ENCODE data around the gene CCR6.
"Not testable (repeated sequence)": the region's sequence is repeated elsewhere in the genome, so short reads cannot be mapped to it uniquely, and the experiment has no call there.

Gene CCR6

DNA sequence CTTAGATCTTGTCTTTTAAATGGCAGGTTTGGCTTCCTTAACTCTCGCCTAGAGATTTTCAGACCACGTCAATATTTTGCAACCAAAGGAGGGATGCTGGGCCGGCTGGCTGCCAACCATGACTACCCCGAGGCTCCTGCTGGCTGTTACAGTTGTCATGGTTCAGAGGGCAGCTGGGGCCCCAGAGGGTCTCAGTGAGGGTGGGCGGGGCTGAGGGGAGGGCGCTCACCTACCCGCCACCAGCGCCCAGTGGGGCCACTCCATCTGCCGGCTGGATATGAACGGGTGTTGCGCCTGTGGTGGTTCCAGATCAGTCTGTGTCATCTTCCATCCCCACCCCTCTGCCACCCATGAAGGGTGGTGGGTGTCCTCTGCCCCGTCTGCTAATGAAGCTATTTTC lies 22.6 kb downstream of the CCR6 start:
- no peak for DNase-seq (ENCODE audit: low spot score)

DNA sequence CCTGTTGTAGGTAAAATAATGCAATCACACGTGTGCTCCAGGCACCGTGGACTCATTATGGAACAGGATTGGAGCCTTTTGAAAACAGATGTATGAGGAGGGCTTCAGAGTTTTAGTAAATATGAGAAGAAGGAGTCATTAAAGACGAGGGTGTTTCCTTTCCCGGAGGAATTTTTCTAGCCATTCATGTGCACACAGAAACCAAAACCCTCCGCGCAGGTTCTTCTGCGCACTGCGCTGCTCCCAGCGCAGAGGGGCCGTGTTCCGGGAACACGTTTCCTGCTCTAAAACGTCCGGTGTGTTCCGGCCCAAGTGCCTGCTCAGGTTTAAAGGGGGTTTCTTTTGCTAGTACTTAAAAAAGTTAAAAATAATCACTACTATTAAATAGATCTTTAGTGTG lies 23.2 kb downstream of the CCR6 start:
- no peak for DNase-seq (ENCODE audit: low spot score)

- DNase-seq (ENCODE audit: low spot score), result no peak
Measured at GRCh38 chr6:167146977-167147376, 24.1 kb downstream of the CCR6 start.

DNA sequence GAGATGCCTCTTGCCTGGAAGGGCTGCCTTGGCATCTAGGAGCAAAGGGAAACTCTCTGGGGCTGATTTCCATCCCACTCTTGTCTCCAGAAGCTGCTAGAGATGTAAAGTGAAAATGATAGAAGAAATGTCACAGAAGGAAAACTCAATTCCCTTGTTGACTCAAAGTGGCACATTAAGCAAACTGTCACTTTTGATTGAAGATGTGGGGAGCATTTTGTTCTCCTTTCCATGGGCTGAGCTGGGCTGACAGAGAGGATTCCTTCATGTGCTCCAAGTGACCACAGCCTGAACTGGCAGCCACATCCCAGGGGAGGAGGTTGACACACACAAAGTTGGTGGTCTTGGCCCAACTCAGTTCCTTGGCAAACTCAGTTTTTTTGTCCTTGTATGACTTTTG lies 25.1 kb downstream of the CCR6 start:
- DNase-seq (ENCODE audit: low spot score), result no peak

- no peak for DNase-seq (ENCODE audit: low spot score)
Measured at GRCh38 chr6:167148997-167149396, 26.1 kb downstream of the CCR6 start.

- DNase-seq (ENCODE audit: low spot score), result no peak
Measured at GRCh38 chr6:167150941-167151549, 28.1 kb downstream of the CCR6 start.

DNA sequence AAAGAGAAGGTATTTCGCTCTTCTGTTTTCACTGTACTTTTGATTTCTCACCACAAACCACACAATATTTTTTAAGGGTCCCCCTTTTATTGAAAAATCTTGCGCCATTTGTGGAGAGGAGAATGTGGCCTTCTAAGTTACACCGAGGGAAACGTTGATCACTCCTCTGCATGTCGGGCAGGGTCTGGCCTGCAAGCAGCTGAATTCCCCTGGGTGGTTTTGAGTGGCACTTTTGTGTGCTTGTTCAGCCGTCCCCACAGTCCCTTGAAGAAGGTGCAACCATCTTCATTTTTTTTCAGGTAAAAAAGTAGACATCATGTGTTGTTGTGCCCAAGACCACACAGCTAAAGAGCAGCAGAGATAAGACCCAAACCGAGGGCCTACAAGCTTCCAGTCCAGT lies 28.8 kb downstream of the CCR6 start:
- no peak for DNase-seq (ENCODE audit: low spot score)

DNA sequence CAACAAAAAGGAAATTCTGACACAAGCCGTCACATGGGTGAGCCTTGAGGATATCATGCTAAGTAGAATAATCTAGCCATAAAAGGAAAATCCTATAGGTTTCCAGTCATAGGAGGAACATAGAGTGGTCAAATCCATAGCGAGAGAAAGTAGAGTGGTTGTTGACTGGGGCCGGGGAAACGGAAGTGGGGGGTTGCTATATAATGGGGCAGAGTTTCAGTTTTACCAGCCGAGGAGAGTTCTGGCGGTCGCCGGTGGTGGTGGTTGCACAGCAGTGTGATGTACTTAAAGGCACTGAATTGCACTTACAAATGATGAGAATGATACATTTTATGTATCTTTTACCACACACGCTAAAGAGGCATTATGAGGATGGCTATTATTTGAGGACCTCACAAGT lies 30.0 kb downstream of the CCR6 start:
- no peak for DNase-seq (ENCODE audit: low spot score)

- DNase-seq (ENCODE audit: low spot score), result no peak
Measured at GRCh38 chr6:167153521-167153959, 30.6 kb downstream of the CCR6 start.

GRCh38 chr6:167154291-167154690 lies 31.4 kb downstream of the CCR6 start:
- no peak for DNase-seq (ENCODE audit: low spot score)

DNA sequence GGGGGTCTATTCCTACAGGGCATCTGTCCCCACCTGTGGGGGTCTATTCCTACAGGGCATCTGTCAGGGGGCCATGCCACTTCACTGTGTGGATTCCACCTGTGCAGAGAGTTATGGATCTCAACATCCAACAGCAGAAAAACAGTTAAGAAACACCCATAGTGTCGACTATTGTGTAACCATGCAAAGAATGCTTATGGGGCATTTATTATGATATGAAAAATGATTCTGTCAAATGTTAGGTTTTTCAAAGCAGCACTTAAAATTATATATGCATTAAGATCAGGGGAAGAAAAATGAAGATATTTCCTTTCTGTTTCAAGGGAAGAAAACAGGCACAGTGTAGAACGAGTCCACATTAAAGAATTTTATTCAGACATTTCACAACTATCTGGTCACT lies 32.0 kb downstream of the CCR6 start:
- DNase-seq (ENCODE audit: low spot score), result no peak

GRCh38 chr6:167157414-167157813 lies 34.5 kb downstream of the CCR6 start:
- DNase-seq (ENCODE audit: low spot score), result no peak

DNA sequence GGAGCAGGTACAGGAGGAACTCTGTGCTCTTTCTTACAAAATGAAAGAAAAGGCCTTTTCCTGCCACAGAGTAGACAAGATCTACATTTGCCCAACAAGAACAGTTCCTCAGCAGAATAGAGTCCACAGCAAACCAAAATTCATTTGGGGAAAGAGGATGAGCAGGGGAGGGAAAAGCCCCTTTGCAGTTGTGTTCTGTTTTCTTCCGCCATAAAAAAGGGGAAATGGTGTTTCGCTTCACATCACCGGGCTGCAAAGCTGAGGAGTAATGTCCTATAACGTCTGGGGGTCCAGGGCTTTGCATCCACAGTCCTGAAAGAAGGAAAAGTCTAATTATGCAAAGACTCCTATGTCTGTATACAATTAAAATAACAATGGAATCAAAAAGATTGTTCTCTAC lies 35.0 kb downstream of the CCR6 start, which contains the start of gene GPR31:
Gene GPR31 (minus strand): TSS at position 118 of the 400 bp plus-strand sequence. CDS start 149 bp downstream, outside the sequence.
- no peak for DNase-seq (ENCODE audit: low spot score)

- no peak for DNase-seq (ENCODE audit: low spot score)
Measured at GRCh38 chr6:167161851-167162467, 39.1 kb downstream of the CCR6 start.

GRCh38 chr6:167162591-167162990 lies 39.7 kb downstream of the CCR6 start:
- no peak for DNase-seq (ENCODE audit: low spot score)

DNA sequence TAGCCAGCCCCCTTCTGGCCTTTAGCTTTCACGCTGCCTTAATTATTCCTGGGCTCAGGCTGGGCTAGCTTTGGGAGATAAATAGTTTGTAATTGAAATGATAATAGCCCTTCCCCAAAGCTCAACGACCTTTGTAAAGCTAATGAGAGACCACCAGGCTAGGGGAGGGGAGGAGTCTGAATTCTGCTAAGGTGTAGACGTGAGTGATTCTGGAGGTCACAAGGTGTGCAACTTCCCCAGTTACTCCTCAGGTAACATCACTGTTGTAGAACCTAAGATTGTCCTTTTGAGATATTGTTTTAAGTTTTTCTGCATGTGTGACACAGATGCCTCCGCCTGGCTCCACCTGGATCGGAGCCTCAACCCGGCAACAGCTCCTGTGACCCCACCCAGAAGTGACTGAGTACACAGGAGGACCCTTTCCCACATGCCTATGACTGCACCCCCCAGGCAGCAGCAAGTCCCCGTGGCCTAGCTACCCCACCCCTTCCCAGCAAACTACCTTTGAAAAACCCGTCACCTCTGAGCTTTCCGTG lies 40.6 kb downstream of the CCR6 start:
- DNase-seq (ENCODE audit: low spot score), result no peak

- DNase-seq (ENCODE audit: low spot score), result no peak
Measured at GRCh38 chr6:167164261-167164660, 41.4 kb downstream of the CCR6 start.

- DNase-seq (ENCODE audit: low spot score), result no peak
Measured at GRCh38 chr6:167165858-167166471, 43.1 kb downstream of the CCR6 start.

DNA sequence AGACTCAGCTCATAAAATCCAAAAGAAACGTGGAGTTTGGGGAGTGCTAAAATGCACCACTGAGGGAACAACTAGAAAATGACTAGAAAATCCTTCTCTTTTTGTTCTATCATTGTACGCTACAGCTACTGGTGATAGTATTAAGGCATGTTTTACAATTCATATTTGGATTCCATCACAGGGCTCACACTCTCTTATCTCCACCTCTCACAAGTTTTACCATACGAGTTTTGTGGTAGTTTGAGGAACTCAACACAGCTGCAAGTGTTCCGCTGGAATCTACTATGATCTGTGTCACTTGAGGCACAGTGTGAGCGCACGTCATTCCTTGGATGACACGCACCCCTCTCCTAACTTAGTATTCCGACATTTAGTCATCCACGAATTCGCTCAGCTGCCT lies 44.8 kb downstream of the CCR6 start:
- not testable (repeated sequence) for DNase-seq (ENCODE audit: low spot score)

- not testable (repeated sequence) for DNase-seq (ENCODE audit: low spot score)
Measured at GRCh38 chr6:167168296-167168695, 45.4 kb downstream of the CCR6 start.

- DNase-seq (ENCODE audit: low spot score), result not testable (repeated sequence)
Measured at GRCh38 chr6:167169867-167170266, 47.0 kb downstream of the CCR6 start.

DNA sequence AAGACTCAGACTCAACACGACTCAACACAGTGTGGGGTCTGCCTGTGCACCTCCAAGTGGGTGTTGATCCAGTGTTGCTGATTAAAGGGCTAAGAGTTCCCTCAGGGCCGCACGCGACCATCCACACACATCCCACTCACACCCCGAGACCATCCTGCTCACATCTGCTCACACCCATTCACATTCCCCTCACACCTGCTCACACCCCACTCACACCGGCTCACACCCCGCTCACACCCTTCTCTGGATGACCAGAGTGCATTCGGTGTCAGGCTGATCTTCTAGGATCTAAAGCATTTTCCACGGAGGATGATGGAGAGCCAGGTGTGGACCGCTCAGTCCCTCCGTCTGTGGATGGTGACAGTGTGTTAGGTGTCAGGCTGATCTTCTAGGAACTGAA lies 48.4 kb downstream of the CCR6 start:
- not testable (repeated sequence) for DNase-seq (ENCODE audit: low spot score)

DNA sequence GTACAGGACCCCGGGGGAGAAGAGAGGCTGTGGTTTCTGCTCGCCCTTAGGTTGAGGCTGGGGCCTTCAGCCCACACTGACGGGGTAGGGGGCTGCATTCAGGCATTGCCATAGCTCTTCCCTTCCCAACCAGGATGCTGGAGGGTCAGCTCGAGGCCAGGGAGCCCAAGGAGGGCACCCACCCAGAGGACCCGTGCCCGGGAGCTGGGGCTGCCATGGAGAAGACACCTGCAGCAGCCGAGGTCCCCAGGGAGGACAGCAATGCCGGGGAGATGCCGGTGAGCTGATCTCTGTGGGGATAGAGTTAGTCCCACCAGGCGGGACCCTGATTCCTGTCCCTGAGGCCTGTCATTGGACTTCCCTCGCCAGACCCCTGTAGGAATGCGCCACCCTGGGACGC lies 49.1 kb downstream of the CCR6 start:
- DNase-seq (ENCODE audit: low spot score), result not testable (repeated sequence)
